HG02610 (cell line): ENCODE measurements around the gene ANKHD1.
"Not testable (repeated sequence)": the region's sequence is repeated elsewhere in the genome, so short reads cannot be mapped to it uniquely, and the experiment has no call there.

ENCODE experiments used
- ATAC-seq: cut with Tn5 transposase; IDR thresholded peaks from one replicate; pipeline ENCODE4 v1.9.1; 2021; ENCODE audit warnings: mild to moderate bottlenecking, moderate library complexity; ENCODE audit not compliant: unreplicated experiment

The ANKHD1 gene

GRCh38 chr5:140418862-140419520 is 17.4 kb downstream of the ANKHD1 start:
- ATAC-seq: no peak

GRCh38 chr5:140420226-140420570 is 18.6 kb downstream of the ANKHD1 start:
- ATAC-seq: no peak

- no peak for ATAC-seq
These were observed 19.2 kb downstream of the ANKHD1 start for GRCh38 chr5:140420665-140421361.

- ATAC-seq: not testable (repeated sequence)
These were observed 19.7 kb downstream of the ANKHD1 start for GRCh38 chr5:140421375-140421774.

GRCh38 chr5:140423609-140424008 is 22.0 kb downstream of the ANKHD1 start:
- no peak for ATAC-seq

- ATAC-seq: no peak
These were observed 22.5 kb downstream of the ANKHD1 start for GRCh38 chr5:140424135-140424534.

GRCh38 chr5:140427726-140428125 is 26.1 kb downstream of the ANKHD1 start:
- ATAC-seq: not testable (repeated sequence)

- ATAC-seq: no peak
These were observed 28.1 kb downstream of the ANKHD1 start for GRCh38 chr5:140429724-140430123.

GRCh38 chr5:140432212-140432611 is 30.6 kb downstream of the ANKHD1 start:
- no peak for ATAC-seq

- ATAC-seq: no peak
These were observed 31.3 kb downstream of the ANKHD1 start for GRCh38 chr5:140432916-140433315.

GRCh38 chr5:140457368-140457767 is 55.7 kb downstream of the ANKHD1 start:
- ATAC-seq: not testable (repeated sequence)

- no peak for ATAC-seq
These were observed 65.5 kb downstream of the ANKHD1 start for GRCh38 chr5:140466981-140467742.

- ATAC-seq: no peak
These were observed 66.6 kb downstream of the ANKHD1 start for GRCh38 chr5:140468188-140468587.

- ATAC-seq: no peak
These were observed 67.6 kb downstream of the ANKHD1 start for GRCh38 chr5:140469259-140469658.

- ATAC-seq: no peak
These were observed 78.8 kb downstream of the ANKHD1 start for GRCh38 chr5:140480310-140481014.

- no peak for ATAC-seq
These were observed 80.1 kb downstream of the ANKHD1 start for GRCh38 chr5:140481758-140482157.

GRCh38 chr5:140483055-140483454 is 81.4 kb downstream of the ANKHD1 start:
- ATAC-seq: no peak

- not testable (repeated sequence) for ATAC-seq
These were observed 86.5 kb downstream of the ANKHD1 start for GRCh38 chr5:140488141-140488540.

GRCh38 chr5:140488914-140489313 is 87.3 kb downstream of the ANKHD1 start:
- ATAC-seq: no peak

- no peak for ATAC-seq
These were observed 96.3 kb downstream of the ANKHD1 start for GRCh38 chr5:140497897-140498296.

GRCh38 chr5:140498591-140498990 is 97.0 kb downstream of the ANKHD1 start:
- ATAC-seq: no peak
